AG10803 (cell line): ENCODE data around the gene SEC22C.

Experiments used
- DNase-seq: peaks from one replicate; pipeline ENCODE4 v3.0.0; 2010; ENCODE audit warnings: low read depth
- H3K4me3 ChIP-seq: 2 replicates; pipeline ENCODE4 v1.5.1; 2011; ENCODE audit warnings: mild to moderate bottlenecking, low read length, control low read depth
- TF ChIP-seq, protein P1 (sequence below): conservative IDR thresholded peaks from 2 replicates; pipeline ENCODE4 v1.5.1; 2011; ENCODE audit warnings: mild to moderate bottlenecking, low read length, control low read depth, inconsistent platforms

Gene SEC22C

DNA sequence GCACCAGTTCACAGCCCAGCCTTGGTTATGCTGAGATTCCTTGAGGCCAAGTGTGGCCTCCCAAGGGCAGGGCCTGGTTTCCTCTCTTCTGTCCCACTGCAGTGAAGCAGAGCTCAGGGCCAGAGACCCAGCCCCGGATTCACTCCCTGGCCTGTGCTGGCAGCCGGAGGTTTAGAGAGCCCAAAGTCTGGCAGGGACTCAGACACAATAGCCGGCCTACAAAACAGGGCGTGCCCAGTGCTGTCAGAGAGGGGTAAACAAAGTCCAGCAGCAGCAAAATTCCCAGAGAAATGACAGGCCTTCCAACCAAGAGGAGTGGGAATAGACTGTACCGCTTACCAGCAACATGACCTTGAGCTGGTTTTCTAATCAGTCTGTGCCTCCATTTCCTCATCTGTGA lies 65.3 kb downstream of the SEC22C start:
- TF ChIP-seq, protein P1, sequence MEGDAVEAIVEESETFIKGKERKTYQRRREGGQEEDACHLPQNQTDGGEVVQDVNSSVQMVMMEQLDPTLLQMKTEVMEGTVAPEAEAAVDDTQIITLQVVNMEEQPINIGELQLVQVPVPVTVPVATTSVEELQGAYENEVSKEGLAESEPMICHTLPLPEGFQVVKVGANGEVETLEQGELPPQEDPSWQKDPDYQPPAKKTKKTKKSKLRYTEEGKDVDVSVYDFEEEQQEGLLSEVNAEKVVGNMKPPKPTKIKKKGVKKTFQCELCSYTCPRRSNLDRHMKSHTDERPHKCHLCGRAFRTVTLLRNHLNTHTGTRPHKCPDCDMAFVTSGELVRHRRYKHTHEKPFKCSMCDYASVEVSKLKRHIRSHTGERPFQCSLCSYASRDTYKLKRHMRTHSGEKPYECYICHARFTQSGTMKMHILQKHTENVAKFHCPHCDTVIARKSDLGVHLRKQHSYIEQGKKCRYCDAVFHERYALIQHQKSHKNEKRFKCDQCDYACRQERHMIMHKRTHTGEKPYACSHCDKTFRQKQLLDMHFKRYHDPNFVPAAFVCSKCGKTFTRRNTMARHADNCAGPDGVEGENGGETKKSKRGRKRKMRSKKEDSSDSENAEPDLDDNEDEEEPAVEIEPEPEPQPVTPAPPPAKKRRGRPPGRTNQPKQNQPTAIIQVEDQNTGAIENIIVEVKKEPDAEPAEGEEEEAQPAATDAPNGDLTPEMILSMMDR, result no peak
- no peak overlapping the region for H3K4me3 ChIP-seq
- no peak for DNase-seq

DNA sequence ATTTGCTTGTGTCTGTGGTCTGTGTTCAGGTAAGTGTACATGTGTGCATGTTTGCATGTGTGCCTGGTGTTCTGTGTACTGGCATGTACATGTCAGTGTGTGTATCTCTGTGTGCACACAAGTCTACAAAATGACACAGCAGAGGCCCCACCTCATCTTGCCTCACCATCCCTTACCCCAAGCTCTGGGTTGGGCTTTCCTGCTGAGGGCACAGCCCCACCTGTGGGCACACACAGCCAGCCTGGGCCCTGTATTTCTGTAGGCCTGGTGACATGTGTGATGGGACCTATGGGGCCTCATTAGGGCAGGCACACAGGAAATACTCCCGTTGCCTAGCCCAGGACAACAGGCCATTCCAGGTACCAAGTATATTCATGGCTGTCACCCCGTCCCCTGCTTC lies 65.8 kb downstream of the SEC22C start:
- TF ChIP-seq, protein P1, result no peak

DNA sequence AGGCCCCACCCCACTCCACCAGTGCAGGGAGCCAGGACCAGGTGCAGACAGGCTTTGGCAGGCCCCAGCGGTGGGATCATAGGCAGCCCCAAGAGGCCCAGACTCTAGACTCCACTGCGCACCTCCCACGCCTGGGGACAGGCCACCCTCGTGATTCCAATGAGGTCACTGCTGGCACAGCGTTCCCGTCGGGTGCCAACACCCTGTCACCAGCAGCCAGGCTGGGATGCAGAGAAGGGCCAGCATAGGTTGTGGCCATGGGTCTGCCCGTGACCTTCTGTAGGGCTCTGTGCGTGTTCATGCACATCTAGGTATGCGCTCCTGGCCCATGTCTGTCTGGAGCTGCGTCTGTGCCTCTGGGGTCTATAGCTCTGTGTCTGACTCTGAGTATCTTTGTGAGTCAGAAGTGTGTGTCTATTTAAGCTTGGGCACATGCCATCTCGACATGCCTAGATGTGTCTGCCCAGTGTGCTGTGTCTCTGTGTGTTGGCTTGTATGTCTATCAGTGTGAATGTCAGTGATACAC lies 66.3 kb downstream of the SEC22C start:
- TF ChIP-seq, protein P1, result no peak
- no peak overlapping the region for H3K4me3 ChIP-seq
- no peak for DNase-seq

More for the DNA sequence above, 65.8 kb downstream of the SEC22C start:
- DNase-seq, result no peak
- no peak overlapping the region for H3K4me3 ChIP-seq

DNA sequence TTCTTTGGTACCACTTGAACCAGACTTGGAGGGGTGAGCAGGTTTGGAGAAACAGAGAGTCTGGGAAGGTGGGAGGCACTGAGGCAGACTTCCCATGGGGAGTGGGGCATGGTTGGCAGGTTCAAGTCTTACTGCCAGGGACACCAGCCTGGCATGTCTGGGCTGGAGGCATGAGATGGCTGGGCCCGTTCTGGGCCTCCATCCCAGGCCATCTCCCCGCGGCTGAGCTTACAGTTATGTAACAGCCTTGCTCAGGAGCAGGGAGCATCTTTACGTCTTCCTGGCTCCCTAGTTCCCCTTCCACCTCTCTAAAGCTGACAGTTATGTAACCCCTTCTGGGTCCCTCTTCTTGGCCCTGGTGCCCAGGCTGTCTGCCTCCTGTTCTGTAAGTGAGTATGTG lies 66.9 kb downstream of the SEC22C start:
- DNase-seq, result no peak
- H3K4me3 ChIP-seq, result no peak overlapping the region
- TF ChIP-seq, protein P1, result no peak

DNA sequence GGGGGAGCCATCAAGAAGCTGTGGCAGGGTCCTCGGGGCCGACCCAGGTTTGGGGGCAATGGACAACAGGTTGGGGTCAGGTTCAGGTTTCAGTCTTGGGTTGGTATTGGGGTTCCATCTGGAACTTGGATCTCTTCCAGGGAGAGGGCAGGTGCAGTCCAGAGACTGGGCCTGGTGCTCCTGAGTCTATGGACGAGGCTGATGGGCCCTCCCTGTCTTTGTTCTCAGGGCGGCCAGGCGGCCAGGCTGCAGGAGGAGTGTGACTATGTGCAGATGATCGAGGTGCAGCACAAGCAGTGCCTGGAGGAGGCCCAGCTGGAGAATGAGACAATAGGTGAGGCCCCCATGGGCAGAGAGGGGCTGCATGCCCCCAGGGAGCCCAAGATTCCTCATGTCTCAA lies 68.2 kb downstream of the SEC22C start:
- TF ChIP-seq, protein P1, result no peak
- no peak overlapping the region for H3K4me3 ChIP-seq
- no peak for DNase-seq

DNA sequence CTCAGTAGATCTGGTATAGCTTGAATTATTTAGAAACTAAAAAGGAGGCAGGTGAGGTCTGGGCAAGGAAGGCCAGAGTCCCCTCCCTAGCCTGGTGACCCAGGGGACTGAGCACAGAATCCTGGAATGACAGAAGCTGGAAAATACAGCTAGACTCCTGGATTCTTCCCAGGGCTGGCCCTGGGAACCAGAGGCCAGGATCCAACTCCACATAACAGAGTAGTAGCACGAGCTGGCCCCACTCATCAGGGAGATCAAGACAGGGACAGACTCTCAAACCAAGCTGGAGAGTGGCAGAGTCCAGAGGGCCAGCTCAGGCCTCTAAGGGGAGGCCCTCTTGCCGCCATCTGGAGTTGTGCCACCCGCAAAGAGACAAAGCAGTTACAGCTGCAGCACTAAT lies 68.6 kb downstream of the SEC22C start:
- no peak for DNase-seq
- TF ChIP-seq, protein P1, result no peak
- no peak overlapping the region for H3K4me3 ChIP-seq

DNA sequence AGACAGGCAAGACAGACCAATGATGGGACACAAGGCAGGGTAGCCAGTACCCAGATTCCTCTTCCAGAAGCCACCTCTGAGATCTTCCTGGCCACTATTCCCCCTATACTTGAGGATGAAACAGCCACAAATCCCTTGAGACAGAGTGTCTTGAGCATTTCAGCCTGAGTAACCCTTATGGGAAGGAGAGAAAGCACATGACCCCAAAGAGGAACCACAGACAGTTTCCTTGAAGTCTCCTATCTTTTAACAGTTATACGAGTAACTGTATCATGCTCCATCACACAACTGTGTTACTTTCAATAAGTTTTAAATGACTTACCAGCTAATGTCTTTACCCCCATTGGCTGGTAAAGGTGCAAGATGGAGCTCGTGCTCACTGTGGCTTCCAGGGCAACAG lies 70.0 kb downstream of the SEC22C start:
- TF ChIP-seq, protein P1, result no peak
- H3K4me3 ChIP-seq, result no peak overlapping the region
- DNase-seq, result no peak
